Stimulated activated CD8-positive, alpha-beta memory T cell treated with anti-CD3 and anti-CD28 coated beads, Interleukin-7, amount 100 ng/mL, for 48 hours (primary cell): ENCODE results near the gene PFN1.

Source experiments
- DNase-seq, 2 donors: peaks; one replicate each; pipeline ENCODE4 v3.0.0-alpha.2; 2020; ENCODE audit warnings: low read depth in 1 of 2; ENCODE audit errors: extremely low read depth in 1 of 2

PFN1 gene

DNA sequence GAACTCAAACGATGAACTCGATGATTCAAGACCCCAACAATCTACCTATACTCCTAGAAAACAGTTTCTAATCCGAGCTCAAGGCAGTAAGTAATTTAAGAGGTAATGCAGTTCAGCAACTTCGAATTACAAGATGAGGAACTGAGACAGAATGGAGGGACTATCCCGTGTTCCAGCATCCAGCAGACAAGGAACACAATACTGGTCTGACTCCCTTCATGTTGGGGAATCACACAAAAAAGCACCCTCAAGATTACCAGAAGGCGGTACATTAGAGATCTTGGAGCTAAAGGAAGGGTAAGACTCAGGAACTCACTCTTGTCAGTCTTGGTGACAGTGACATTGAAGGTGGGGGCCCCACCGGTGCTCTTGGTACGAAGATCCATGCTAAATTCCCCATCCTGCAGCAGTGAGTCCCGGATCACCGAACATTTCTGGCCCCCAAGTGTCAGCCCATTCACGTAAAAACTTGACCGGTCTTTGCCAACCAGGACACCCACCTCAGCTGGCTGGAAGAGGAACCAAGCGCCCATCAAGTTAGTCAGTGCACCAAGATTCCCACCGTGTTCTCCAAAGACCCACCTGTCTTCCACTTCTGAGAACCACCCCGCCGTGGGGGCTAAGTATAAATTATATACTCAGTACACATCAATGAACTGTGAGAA lies 1.9 kb downstream of the PFN1 start:
- DNase-seq = no peak

DNA sequence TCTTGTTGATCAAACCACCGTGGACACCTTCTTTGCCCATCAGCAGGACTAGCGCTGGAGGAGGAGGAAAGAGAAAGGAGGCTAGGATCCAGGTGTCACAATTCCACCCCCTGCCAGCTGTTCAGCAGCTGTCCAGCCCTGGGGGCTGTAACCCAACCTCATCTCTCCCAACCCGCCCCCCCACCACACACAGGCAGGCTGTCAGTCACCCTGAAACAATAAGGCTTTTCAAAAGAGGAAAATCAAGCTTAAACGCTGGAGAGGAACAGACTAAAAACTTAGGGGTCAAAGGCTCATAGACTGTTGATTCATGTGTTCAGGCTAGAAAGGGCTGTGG lies 2.4 kb downstream of the PFN1 start:
- no peak for DNase-seq

DNA sequence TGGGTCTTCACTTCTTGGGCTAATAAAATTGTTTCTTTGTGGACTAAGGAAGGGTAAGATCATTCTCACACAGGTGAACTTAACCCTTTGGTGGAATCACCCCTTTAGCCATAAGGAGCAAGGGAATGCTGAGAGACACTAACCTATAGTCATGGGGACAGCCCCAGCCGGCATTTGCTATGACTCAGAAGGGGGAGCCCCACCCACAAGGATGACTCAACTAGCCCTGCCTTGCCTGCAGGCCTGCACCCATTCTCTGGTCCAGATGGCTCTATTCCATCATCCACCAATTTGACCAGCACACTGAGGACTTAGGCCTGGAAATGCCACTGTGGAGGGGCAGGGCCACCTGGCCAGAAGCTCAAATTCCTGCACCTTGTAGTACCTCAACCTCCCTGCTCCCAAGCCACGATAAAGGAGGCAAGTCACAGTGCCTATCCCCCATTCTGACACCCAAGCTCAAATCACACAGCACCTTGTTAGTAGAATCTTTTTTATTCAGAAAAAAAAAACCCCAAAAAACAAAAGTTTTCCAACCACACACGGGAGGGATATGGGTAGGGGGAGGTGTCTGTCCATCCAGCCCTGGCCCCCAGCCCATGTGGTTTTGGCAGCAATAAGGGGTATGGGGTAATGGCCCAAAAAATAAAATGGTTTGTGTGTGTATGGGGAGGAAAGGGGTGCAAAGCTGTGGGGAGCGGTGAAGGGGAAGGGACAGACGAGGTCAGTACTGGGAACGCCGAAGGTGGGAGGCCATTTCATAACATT lies 3.0 kb downstream of the PFN1 start:
- DNase-seq = peak; percentile 70 to 84

DNA sequence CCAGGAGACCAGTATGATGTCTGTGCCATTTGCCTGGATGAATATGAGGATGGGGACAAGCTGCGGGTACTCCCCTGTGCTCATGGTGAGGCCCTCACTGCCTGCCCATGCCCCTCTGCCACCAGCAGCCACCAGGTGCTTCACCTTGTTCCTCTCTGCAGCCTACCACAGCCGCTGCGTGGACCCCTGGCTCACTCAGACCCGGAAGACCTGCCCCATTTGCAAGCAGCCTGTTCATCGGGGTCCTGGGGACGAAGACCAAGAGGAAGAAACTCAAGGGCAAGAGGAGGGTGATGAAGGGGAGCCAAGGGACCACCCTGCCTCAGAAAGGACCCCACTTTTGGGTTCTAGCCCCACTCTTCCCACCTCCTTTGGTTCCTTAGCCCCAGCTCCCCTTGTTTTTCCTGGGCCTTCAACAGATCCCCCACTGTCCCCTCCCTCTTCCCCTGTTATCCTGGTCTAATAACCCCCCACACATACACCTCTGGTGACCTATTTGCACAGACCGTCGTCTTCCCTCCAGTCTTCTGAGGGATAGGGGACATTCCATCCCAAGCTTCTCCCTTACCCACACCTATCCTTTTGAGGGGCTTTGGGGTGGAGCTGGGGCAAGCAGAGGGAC lies 3.7 kb downstream of the PFN1 start:
- DNase-seq = no peak

DNA sequence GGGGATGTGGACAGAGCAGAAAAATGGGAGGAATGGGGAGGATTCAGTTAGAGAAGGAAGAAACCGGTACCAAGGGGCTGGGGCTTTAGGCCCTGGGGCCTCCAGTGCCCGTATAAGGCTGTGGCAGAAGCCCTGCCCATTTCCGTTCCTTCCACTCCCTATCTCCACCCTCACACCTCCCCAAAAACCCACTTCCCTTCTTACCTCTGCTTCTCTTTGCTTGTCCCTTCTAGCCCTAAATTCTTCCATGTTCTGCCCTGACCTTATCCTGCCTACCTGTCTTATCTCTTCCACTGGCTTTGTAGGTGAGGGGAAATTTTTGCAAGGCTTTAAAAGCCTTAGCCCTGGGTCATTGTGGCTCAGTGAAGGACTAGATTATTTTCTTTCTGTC lies 4.2 kb downstream of the PFN1 start:
- DNase-seq = peak in 1 of 2 donors; percentile 28

DNA sequence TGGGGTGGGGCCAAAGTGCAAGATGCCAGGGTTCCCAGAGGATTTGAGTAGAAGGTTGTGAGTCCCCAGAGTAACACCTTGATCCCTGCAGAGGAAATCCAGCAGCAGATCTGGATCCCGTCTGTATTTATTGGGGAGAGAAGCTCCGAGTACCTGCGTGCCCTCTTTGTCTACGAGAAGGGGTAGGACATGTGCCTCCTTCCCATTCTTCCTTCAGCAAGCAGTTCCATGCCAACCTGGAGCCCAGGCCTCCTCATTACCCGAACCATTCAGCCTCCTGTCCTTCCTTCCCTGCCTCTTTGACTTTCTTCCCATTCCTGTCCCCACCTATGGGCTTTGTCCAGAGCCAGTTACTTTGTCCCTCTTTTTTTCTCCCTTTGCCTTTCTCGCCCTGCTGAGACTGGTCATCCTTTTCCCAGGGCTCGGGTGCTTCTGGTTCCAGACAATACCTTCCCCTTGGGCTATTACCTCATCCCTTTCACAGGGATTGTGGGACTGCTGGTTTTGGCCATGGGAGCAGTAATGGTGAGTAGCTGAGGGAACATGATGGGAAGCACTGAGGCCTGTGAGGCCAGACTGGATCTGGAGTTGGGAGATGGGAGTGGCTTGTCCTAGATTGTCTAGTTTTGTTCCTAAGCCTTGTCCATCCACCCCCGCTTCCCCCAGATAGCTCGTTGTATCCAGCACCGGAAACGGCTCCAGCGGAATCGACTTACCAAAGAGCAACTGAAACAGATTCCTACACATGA lies 5.4 kb downstream of the PFN1 start:
- no peak for DNase-seq

DNA sequence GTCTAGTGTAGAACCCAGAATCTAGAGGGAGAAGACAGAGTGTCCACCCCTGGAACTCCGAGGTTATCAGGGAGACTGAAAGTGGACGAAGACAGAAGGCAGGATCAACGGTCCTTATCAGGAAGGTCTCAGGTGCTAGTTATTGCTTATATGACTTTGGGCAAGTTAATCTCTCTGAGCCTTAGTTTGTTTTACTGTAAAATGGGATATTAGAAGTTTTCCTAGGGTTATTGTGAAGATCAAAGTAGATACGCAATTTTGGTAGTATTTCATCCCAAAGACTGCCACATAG lies 7.1 kb downstream of the PFN1 start:
- no peak for DNase-seq

DNA sequence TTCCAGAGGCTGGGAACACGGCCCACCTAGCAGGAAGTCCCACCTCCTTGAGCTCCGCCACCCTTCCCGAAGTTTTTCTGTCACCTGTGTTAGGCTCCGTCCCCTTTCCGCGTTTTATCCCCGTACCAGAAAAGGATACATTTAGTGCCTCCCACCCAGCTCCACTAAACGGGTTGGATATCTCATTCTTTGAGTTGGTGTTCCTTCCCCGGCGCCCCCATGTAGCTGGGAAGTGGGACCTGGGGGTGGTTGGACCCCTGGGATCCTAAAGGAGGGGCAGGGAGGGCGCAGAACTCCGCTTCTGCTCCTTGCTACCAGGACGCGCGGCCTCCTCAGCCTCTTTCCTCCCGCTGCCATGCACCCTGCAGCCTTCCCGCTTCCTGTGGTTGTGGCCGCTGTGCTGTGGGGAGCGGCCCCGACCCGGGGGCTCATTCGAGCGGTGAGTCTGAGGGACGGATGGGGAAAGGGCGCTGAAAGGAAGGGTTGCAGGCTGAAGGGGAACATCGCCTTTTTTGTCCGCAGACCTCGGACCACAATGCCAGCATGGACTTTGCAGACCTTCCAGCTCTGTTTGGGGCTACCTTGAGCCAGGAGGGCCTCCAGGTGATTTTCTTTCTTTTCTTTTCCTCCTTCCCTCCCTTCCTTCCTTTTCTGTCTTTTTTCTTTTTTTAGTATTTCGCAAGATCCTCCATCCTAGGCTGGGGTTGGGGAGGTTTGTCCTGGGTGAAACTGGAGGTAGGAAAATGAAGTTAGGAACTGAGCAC lies 7.6 kb downstream of the PFN1 start:
- DNase-seq = no peak

DNA sequence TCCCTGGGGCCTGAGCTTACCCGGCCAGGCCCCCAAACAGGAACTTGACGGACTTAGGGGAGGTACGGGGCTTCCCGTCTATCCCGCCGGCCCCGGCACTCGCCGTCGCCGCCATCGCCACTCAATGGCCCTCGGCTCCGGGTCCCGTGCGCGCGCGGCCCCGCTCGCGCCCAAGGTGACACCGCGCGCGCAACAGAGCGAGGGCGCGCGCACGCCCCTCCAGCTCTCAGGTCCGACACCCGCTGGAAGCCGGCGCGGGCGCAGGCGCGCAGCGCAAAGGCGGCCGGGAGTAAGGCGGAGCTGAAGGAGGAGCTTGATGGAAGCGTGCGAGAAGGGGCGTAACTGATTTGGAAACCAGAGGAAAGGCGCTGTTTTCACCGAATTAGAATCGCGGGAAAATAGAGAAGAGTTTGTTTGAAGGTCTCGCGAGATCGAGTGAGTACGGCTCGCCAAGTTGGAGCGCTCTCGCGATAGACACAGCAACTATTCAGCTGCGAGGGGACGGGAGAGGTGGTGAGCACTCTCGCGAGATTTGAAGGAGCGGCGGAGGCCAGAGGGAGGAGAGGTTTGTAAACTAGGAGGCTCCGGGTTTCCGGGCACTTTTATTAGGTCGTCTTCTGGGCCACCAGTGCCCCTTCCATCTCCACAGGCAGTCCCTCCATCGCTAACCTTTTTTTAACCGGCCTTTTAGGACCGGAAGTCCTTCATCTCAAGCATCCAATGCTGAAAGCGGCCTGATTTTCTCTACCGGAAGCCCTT lies 8.4 kb downstream of the PFN1 start, which contains the start of the genes RNF167 and SLC25A11:
RNF167 (plus strand) TSS at position 473 of the 759 bp plus-strand sequence. CDS start 642 bp downstream, outside the sequence.
SLC25A11 (minus strand) TSS at position 251 of the 759 bp plus-strand sequence; CDS start at position 115, 136 bp downstream.
- DNase-seq = peak; percentile 92 to 97

DNA sequence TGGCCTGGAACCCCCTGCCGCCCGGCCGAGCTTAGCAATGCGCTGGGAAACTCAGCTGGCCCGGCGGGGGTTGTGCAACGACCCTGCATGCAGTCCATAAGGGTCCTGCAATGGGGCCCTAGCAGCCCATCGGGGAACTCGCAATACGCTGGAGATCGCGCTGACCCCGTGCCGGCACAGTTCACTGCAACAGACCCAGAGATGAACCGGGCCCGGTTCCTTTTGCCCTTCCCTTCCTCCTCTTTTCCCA lies 8.9 kb downstream of the PFN1 start:
- DNase-seq = no peak

DNA sequence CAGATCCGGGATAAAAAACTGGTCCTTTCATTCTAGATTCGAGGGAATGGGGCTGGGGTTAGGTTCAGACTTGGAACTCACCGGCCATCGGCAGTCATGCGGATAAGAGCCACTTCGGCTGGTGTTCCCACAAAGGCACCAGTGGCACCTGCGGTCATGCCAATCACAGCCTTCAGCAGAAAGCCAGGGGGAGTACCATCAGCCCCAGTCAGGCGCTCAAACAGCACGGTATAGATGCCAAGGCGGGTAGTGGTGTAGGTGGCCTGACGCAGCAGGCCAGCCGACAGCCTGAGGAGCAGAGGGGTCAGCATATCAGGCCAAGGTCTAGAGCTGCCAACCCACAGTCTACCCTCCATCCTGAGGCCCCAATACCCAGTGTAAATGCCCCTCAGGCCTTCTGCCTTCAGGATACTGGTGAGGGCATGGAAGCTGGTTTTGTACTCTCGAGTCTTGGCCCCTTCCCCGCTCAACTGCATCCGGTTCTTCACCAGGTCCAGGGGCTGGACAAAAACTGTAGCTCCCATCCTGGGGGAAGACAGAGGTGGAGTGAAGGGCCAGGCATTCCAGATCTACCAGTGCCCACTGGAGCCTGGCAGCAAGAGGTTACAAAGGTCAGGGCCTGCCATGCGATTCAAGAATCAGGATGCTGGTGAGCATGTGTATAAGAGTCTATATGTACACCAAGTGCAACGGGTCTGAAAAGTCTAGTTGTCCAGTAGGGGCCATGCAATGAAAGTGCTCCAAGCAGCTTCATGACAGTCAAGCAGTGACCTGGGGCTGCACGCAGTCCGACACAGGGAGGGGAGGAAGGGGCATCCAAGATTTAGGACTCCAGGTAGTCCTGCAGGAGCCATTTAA lies 9.4 kb downstream of the PFN1 start:
- no peak for DNase-seq

DNA sequence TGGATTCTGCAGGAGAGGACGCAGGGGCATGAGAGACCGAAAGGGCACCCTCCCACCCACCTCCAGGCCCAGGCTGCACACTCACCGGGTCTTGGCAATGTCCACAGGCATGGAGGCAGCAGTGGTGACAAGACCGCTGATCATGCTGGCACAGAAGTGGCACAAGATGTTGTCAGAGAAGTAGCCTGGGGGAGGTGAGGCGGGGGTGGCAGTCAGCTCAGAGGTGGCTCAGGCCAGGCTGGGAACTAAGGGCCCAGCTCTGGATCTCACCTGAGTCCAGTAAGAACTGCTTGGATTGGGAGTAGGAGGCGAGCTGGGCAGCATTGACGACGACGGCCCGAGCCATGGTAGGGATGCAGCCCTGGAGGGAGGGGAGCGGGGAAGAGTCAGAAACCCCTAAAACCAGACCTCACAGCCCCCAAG lies 10.2 kb downstream of the PFN1 start:
- DNase-seq = no peak

DNA sequence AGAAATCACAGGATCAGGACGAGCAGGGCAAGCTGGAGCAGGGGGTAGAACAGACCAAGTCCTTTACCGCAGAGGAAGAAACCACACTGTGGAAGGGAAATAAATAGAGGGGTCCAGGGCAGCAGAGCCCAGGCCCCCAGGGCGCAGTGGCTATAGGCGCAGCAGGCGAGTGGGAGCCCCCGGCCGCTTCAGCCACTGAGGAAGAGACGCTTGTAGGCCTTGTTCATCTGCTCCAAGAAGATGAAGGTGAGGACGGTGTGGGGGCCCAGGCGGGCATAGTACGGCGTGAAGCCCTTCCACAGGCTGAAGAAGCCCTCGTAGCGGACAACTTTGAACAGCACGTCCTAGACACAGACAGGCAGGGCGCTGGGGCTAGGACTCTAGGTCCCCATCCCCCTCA lies 10.8 kb downstream of the PFN1 start:
- no peak for DNase-seq

DNA sequence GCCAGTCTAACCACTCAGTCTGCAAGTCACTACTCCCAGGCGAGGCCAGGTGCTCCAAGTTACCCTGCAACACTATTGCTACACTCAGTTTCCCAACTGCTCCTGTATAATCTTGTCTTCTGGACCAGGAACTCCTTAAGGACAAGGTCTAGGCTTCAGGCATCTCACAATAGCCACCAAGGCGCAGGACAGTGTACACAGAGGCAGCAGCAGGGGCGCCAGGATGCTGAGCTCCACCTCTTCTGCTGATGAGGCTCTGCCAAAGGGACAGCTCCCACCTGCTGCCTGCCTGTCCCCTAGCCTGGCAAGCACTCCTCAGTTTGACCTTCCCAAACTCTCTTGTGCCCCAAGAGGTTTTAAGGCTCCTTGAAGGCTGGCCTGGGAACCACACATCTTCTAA lies 11.9 kb downstream of the PFN1 start:
- no peak for DNase-seq

DNA sequence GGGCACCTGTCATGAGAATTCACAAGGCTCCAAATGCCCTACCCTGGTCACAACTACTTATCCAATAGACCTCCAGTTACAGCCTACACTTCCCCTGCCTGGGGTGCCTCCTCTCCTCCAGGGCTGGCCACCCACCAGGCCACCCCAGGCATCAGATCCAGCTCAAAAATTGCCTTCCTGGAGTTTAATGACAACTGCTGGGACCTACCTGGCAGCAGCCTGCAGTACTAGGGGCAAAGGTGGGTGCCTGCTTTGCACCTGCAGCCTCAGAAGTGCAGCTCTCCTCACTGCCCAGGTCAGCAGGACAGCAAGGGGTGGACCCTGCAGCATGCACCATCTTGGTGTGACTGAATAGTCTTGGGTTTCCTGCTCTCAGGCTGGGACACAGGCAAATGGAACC lies 12.7 kb downstream of the PFN1 start:
- no peak for DNase-seq

DNA sequence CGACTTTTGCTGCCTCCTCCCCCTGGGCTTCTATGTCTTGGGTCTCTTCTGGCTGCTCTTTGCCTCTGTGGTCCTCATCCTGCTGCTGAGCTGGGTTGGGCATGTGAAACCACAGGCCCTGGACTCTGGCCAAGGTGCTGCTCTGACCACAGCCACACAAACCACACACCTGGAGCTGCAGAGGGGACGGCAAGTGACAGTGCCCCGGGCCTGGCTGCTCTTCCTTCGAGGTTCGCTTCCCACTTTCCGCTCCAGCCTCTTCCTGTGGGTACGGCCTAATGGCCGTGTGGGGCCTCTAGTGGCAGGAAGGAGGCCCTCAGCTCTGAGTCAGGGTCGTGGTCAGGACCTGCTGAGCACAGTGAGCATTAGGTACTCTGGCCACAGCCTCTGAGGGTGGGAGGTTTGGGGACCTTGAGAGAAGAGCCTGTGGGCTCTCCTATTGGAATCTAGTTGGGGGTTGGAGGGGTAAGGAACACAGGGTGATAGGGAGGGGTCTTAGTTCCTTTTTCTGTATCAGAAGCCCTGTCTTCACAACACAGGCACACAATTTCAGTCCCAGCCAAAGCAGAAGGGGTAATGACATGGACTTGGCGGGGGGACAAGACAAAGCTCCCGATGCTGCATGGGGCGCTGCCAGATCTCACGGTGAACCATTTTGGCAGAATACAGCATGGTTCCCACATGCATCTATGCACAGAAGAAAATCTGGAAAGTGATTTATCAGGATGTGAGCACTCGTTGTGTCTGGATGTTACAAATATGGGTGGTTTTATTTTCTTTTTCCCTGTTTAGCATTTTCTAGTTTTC lies 14.0 kb downstream of the PFN1 start:
- DNase-seq = no peak

DNA sequence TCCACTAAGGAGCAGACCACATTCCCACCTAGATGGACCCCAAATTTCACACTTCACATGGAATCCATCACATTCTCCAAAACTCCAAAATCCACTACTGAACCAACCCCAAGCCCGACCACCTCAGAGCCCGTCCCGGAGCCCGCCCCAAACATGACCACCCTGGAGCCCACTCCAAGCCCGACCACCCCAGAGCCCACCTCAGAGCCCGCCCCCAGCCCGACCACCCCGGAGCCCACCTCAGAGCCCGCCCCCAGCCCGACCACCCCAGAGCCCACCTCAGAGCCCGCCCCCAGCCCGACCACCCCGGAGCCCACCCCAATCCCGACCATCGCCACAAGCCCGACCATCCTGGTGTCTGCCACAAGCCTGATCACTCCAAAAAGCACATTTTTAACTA lies 14.7 kb downstream of the PFN1 start:
- no peak for DNase-seq

DNA sequence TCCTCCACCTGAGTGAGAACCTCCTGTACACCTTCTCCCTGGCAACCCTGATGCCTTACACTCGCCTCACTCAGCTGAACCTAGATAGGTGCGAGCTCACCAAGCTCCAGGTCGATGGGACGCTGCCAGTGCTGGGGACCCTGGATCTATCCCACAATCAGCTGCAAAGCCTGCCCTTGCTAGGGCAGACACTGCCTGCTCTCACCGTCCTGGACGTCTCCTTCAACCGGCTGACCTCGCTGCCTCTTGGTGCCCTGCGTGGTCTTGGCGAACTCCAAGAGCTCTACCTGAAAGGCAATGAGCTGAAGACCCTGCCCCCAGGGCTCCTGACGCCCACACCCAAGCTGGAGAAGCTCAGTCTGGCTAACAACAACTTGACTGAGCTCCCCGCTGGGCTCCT lies 15.6 kb downstream of the PFN1 start:
- DNase-seq = no peak

DNA sequence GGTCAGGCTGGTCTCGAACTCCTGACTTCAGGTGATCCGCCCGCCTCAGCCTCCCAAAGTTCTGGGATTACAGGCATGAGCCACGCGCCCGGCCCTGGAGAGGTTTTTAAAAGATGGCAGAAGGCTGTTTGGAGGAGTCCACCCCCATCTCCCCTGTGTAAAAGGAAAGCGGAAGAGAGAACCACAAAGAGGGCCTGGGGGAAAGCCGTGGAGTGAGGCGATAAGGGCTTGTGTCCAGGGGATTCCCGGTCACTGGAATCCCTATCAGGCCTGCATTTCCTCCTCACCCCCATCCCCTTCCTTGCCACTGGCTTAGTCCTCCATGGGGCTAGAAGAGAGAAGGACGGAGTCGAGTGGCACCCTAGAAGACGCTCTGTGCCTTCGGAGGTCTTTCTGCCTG lies 16.4 kb downstream of the PFN1 start, which contains the start of gene GP1BA:
GP1BA (plus strand) TSS at position 315 of the 400 bp plus-strand sequence. CDS start 328 bp downstream, outside the sequence.
- no peak for DNase-seq
